GM23338 (cell line): ENCODE results near the gene DGKG.

Source experiments
- JUNB ChIP-seq: IDR thresholded peaks from one replicate; pipeline ENCODE4 v1.6.1; 2016; ENCODE audit warnings: antibody characterized with exemption; ENCODE audit not compliant: unreplicated experiment
- POLR2AphosphoS5 ChIP-seq: IDR thresholded peaks from 2 replicates; pipeline ENCODE4 v1.6.1; 2016; ENCODE audit warnings: antibody characterized with exemption, low read depth
- TF ChIP-seq, protein P1 (sequence below), 2 experiments: fragments of 200-600 bp in 1 of 2; sonication (generic) in 1 of 2; conservative IDR thresholded peaks; 2 replicates each; pipeline versions ENCODE4 v1.5.1 to v1.6.1; 2016 to 2017; ENCODE audit warnings: antibody characterized with exemption in 2 of 2, low read depth in 2 of 2, mild to moderate bottlenecking in 2 of 2, moderate library complexity in 1 of 2
- TF ChIP-seq, protein P2 (sequence below): IDR thresholded peaks from one replicate; pipeline ENCODE4 v1.6.1; 2018; ENCODE audit warnings: antibody characterized with exemption; ENCODE audit not compliant: unreplicated experiment

DNA sequence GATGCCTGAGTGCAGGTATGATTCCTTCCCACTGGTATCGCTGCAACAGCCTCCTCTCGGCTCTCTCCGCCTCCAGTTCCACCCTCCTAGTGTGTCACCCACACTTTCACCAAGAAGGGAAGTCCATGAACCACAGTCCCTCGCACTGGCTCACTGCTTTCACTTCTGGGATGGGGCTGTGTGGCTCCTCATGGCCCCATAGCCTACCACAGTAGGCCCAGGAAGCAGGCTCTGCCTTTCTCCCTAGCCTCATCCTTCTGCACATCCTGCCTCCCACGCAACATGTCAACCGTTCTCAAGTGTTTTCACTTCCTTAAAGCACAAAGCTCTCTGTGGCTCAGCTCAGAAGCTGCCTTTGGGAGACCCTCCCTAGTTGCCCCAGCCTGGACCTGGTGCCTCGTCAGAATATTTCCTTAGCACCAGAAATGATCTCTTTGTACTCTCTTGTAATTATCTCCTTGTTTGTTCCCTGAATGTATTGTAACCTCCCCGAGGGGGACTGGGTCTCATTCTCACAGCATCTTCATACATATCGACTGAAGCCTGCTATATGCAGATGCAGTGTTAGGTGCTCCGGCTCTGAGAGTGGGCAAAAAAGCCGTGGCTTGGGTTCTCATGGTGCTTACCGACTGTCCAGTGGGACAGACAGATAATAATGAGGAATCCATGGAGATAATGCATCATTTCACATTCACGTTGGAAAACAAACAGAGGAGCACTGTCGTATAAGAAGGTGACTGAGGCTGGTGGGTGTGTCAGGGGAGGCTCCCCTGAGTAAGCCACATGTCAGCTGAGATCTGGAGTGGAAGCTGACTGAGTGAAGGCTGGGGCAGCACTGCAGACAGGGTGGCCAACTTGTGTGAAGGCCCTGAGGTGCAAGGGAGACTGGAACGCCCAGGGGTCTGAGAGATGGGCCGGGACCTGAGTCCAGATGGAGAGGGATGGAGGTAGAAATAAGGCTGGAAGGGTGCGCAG, 107.1 kb downstream of the DGKG start:
- TF ChIP-seq, protein P1, sequence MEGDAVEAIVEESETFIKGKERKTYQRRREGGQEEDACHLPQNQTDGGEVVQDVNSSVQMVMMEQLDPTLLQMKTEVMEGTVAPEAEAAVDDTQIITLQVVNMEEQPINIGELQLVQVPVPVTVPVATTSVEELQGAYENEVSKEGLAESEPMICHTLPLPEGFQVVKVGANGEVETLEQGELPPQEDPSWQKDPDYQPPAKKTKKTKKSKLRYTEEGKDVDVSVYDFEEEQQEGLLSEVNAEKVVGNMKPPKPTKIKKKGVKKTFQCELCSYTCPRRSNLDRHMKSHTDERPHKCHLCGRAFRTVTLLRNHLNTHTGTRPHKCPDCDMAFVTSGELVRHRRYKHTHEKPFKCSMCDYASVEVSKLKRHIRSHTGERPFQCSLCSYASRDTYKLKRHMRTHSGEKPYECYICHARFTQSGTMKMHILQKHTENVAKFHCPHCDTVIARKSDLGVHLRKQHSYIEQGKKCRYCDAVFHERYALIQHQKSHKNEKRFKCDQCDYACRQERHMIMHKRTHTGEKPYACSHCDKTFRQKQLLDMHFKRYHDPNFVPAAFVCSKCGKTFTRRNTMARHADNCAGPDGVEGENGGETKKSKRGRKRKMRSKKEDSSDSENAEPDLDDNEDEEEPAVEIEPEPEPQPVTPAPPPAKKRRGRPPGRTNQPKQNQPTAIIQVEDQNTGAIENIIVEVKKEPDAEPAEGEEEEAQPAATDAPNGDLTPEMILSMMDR (conservative IDR thresholded peaks at IDR 0.05; ENCODE audit: low read depth in 2 of 2): no peak
- TF ChIP-seq POLR2AphosphoS5: no peak
- TF ChIP-seq JUNB: no peak
- TF ChIP-seq, protein P2, sequence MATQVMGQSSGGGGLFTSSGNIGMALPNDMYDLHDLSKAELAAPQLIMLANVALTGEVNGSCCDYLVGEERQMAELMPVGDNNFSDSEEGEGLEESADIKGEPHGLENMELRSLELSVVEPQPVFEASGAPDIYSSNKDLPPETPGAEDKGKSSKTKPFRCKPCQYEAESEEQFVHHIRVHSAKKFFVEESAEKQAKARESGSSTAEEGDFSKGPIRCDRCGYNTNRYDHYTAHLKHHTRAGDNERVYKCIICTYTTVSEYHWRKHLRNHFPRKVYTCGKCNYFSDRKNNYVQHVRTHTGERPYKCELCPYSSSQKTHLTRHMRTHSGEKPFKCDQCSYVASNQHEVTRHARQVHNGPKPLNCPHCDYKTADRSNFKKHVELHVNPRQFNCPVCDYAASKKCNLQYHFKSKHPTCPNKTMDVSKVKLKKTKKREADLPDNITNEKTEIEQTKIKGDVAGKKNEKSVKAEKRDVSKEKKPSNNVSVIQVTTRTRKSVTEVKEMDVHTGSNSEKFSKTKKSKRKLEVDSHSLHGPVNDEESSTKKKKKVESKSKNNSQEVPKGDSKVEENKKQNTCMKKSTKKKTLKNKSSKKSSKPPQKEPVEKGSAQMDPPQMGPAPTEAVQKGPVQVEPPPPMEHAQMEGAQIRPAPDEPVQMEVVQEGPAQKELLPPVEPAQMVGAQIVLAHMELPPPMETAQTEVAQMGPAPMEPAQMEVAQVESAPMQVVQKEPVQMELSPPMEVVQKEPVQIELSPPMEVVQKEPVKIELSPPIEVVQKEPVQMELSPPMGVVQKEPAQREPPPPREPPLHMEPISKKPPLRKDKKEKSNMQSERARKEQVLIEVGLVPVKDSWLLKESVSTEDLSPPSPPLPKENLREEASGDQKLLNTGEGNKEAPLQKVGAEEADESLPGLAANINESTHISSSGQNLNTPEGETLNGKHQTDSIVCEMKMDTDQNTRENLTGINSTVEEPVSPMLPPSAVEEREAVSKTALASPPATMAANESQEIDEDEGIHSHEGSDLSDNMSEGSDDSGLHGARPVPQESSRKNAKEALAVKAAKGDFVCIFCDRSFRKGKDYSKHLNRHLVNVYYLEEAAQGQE: no peak
